ENCODE data around the gene DUSP1. TPM values are rescaled to one million over a fixed set of nuclear protein-coding genes. Genes with fewer than 3 reads are reported as not detected.
"Not testable (repeated sequence)": the region's sequence is repeated elsewhere in the genome, so short reads cannot be mapped to it uniquely, and the experiment has no call there.

The DUSP1 gene
- total and polyA plus RNA-seq, 2 of the 13 experiments (the other 11 are each of a cell fraction or from before 2014, with no cell fraction given), result 27.1 to 55.5 TPM

- TF ChIP-seq ZNF556 (CRISPR knock-in tag; IDR thresholded peaks at IDR 0.05; ENCODE audit: borderline replicate concordance), result peak; percentile 47; the same call in 1 of the 2 replicates
- TF ChIP-seq ZSCAN29 (CRISPR knock-in tag; conservative IDR thresholded peaks at IDR 0.05), result 0 out of 2 replicates have a peak, but pooled peaks have one; percentile 23
- TF ChIP-seq, protein P1, sequence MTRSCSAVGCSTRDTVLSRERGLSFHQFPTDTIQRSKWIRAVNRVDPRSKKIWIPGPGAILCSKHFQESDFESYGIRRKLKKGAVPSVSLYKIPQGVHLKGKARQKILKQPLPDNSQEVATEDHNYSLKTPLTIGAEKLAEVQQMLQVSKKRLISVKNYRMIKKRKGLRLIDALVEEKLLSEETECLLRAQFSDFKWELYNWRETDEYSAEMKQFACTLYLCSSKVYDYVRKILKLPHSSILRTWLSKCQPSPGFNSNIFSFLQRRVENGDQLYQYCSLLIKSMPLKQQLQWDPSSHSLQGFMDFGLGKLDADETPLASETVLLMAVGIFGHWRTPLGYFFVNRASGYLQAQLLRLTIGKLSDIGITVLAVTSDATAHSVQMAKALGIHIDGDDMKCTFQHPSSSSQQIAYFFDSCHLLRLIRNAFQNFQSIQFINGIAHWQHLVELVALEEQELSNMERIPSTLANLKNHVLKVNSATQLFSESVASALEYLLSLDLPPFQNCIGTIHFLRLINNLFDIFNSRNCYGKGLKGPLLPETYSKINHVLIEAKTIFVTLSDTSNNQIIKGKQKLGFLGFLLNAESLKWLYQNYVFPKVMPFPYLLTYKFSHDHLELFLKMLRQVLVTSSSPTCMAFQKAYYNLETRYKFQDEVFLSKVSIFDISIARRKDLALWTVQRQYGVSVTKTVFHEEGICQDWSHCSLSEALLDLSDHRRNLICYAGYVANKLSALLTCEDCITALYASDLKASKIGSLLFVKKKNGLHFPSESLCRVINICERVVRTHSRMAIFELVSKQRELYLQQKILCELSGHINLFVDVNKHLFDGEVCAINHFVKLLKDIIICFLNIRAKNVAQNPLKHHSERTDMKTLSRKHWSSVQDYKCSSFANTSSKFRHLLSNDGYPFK (CRISPR knock-in tag; IDR thresholded peaks at IDR 0.05; ENCODE audit: borderline replicate concordance), result peak; percentile 33; the same call in 1 of the 2 replicates
- TF ChIP-seq ZNF33A (CRISPR knock-in tag; IDR thresholded peaks at IDR 0.05; ENCODE audit: borderline replicate concordance), result no peak
- peak; percentile 81; the same call in 1 of the 2 replicates for TF ChIP-seq HMG20A (CRISPR knock-in tag; IDR thresholded peaks at IDR 0.05; ENCODE audit: borderline replicate concordance)
- peak; percentile 89 for TF ChIP-seq JUN (CRISPR knock-in tag; IDR thresholded peaks at IDR 0.05)
- peak; percentile 55; the same call in 1 of the 2 replicates for TF ChIP-seq ELF3 (CRISPR knock-in tag; IDR thresholded peaks at IDR 0.05)
- peak; percentile 83; the same call in 1 of the 2 replicates for TF ChIP-seq ONECUT2 (CRISPR knock-in tag; IDR thresholded peaks at IDR 0.05)
- TF ChIP-seq SKI (IDR thresholded peaks at IDR 0.05; ENCODE audit: partially characterized antibody), result peak; percentile 31
- TF ChIP-seq DBP (CRISPR knock-in tag; IDR thresholded peaks at IDR 0.05; ENCODE audit: not compliant biosample characterization), result no peak
- TF ChIP-seq SMAD1 (CRISPR knock-in tag; IDR thresholded peaks at IDR 0.05; ENCODE audit: borderline replicate concordance, low read depth), result no peak
- peak; percentile 59; the same call in 1 of the 2 replicates for TF ChIP-seq POLR2AphosphoS5 (IDR thresholded peaks at IDR 0.05; ENCODE audit: low read depth, low read length)
- TF ChIP-seq HMGXB4 (CRISPR knock-in tag; IDR thresholded peaks at IDR 0.05; ENCODE audit: borderline replicate concordance in 1 of 2, low read depth in 1 of 2), result peak in 1 of 2 experiments; percentile 23; a peak in 1 of 4 replicates
- TF ChIP-seq ZNF460 (CRISPR knock-in tag; IDR thresholded peaks at IDR 0.05; ENCODE audit: borderline replicate concordance), result no peak
- TF ChIP-seq KAT2B (IDR thresholded peaks at IDR 0.05; ENCODE audit: borderline replicate concordance, low read depth, low read length), result 0 out of 2 replicates have a peak, but pooled peaks have one; percentile 8
Measured at GRCh38 chr5:172788771-172789686, 18.0 kb upstream of the DUSP1 start (continued).

GRCh38 chr5:172787538-172787937 is 16.5 kb upstream of the DUSP1 start:
- intact Hi-C loops (cut with micrococcal nuclease; ENCODE audit: unreplicated experiment); H3K79me2 ChIP-seq (ENCODE audit: insufficient read depth, low read length); in situ Hi-C loops (cut with HindIII; ENCODE audit: extremely low pct_ligation_motif_present, low pct_unique_long_range_greater_than_20kb); BruUV-seq (replicated peaks); FAIRE-seq; DNase-seq (ENCODE audit: low spot score); H3K4me2 ChIP-seq (ENCODE audit: low read depth, low read length); H3K9me3 ChIP-seq (ENCODE audit: low read length); H3K27ac ChIP-seq (ENCODE audit: extremely low read length, insufficient read depth, low read length); H2AFZ ChIP-seq (ENCODE audit: low read length); ATAC-seq; H3K27me3 ChIP-seq (ENCODE audit: control insufficient read depth in 1 of 2, insufficient read depth in 2 of 2, low read length in 2 of 2); CTCF ChIA-PET (ENCODE audit: low intra/inter-chr PET ratio, low total read pairs); H4K20me1 ChIP-seq (ENCODE audit: insufficient read depth, low read length); H3K36me3 ChIP-seq (replicated peaks in 1 of 2; ENCODE audit: control insufficient read depth in 1 of 2, insufficient read depth in 2 of 2, low read length in 2 of 2); H3K9ac ChIP-seq (ENCODE audit: insufficient read depth, low read depth, low read length); H3K4me3 ChIP-seq (replicated peaks in 1 of 3; ENCODE audit: insufficient read depth in 1 of 3, low read depth in 2 of 3, low read length in 3 of 3): not testable (repeated sequence)
- 88% methylated on average over 3 of the region's 3 CpGs for WGBS (ENCODE audit: low lambda C conversion rate)
- POLR2A ChIA-PET, result interaction anchor here (0.9 to 9.8 kb wide), 3 partner anchors 15 to 73 kb away, joined by 3 to 425 read pairs (median 4); partner anchors contain the start of gene DUSP1
- peaks cover 82% of the 10 kb centered on the region for H3K4me1 ChIP-seq (ENCODE audit: insufficient read depth, low read length)
